Measurements from ENCODE around the gene TP53BP2. TPM values are rescaled to one million over a fixed set of nuclear protein-coding genes. Genes with fewer than 3 reads are reported as not detected.

The TP53BP2 gene
- total and polyA plus RNA-seq, 2 experiments from 2014 or later = 31.6 to 57.8 TPM

DNA sequence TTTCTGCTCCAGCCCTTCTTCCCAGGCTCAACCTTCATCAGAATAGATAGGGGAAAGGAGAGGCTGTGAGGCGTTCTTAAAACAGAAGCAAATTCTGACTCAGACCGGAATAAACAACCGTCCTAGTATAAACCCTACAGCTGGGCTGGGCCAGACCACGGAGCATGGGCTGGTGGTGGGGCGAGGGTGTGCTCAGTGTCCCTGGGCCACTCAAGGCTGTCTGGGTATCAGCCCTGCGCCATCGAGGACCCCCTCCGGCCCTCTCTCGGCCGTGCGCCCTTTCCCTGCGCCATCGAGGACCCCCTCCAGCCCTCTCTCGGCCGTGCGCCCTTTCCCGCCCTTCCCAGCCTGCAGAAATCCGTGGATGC is 97.4 kb downstream of the TP53BP2 start:
- Histone ChIP-seq H2AFZ (peak overlapping the region; percentile 77), H3K9me2 (replicated peaks; ENCODE audit: insufficient read depth) (no peaks in the 10 kb centered on the region), H4K20me1 (ENCODE audit: insufficient read depth, poor library complexity, severe bottlenecking) (no peaks in the 10 kb centered on the region), H3K79me2 (no peaks in the 10 kb centered on the region), H3K9me3 (ENCODE audit: low read depth) (no peaks in the 10 kb centered on the region), H3K4me1 (ENCODE audit: insufficient read depth) (peaks cover 21% of the 10 kb centered on the region), H3K27ac (peak overlapping the region; percentile 83), H3K27me3 (no peaks in the 10 kb centered on the region), H3K4me2 (peak overlapping the region; percentile 91), H3K36me3 (replicated peaks; ENCODE audit: insufficient read depth, low read depth) (no peaks in the 10 kb centered on the region), H3K4me3 (no peak overlapping the region)
- no peak for TF ChIP-seq EZH2phosphoT487 (IDR thresholded peaks at IDR 0.05; ENCODE audit: low read depth, severe bottlenecking, unreplicated experiment)
- no peak for TF ChIP-seq CTCF (IDR thresholded peaks at IDR 0.05; ENCODE audit: poor library complexity)
- no peak for TF ChIP-seq EZH2 (IDR thresholded peaks at IDR 0.05; ENCODE audit: borderline replicate concordance)
- DNase-seq (ENCODE audit: low spot score) = peak; percentile 55
- 35% methylated on average over 16 of the region's 18 CpGs for WGBS (ENCODE audit: low lambda C conversion rate, missing lambda C conversion rate)

DNA sequence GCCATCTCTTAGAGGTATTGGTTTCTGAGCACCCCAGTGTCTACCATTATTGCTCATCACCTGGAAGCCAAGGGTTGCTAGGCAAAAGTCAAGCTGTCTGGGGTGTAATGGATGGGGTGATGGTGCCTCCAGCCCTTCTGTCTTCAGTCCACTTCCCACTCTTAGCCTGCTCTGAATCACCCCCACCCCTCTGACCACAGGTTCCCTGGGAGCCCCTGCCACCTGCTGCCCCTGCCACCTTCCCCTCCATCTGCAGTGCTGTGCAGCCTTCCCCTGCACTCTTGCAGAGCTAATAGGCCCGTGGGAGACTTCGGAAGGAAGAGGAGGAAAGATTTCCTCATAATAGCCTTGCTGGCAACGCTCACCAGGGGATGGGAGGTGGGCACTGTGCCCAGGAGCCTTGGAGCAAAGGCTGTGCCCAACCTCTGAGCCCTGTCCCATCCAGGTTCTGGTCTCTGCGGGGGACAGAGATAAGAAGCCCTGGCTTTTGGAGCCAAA is 97.9 kb downstream of the TP53BP2 start:
- Histone ChIP-seq H3K4me2 (peak overlapping the region; percentile 91), H3K79me2 (peaks cover 4% of the 10 kb centered on the region), H3K9me2 (replicated peaks; ENCODE audit: insufficient read depth) (no peaks in the 10 kb centered on the region), H3K27me3 (no peaks in the 10 kb centered on the region), H3K27ac (peak overlapping the region; percentile 83), H2AFZ (no peak overlapping the region), H3K4me1 (ENCODE audit: insufficient read depth) (peaks cover 21% of the 10 kb centered on the region), H3K4me3 (no peak overlapping the region), H4K20me1 (ENCODE audit: insufficient read depth, poor library complexity, severe bottlenecking) (no peaks in the 10 kb centered on the region), H3K9me3 (ENCODE audit: low read depth) (no peaks in the 10 kb centered on the region), H3K36me3 (replicated peaks; ENCODE audit: insufficient read depth, low read depth) (no peaks in the 10 kb centered on the region)
- WGBS (ENCODE audit: low lambda C conversion rate, missing lambda C conversion rate) = 61% methylated on average over 4 of the region's 4 CpGs
- no peak for TF ChIP-seq CTCF (IDR thresholded peaks at IDR 0.05; ENCODE audit: poor library complexity)
- TF ChIP-seq EZH2 (IDR thresholded peaks at IDR 0.05; ENCODE audit: borderline replicate concordance) = no peak
- DNase-seq (ENCODE audit: low spot score) = no peak

GRCh38 chr1:223745731-223746130 is 100.0 kb downstream of the TP53BP2 start:
- no peaks in the 10 kb centered on the region for H3K9me2 ChIP-seq (replicated peaks; ENCODE audit: insufficient read depth)
- no peaks in the 10 kb centered on the region for H3K9me3 ChIP-seq (ENCODE audit: low read depth)
- H2AFZ ChIP-seq = no peak overlapping the region
- no peak overlapping the region for H3K4me3 ChIP-seq
- H3K4me1 ChIP-seq (ENCODE audit: insufficient read depth) = peaks cover 17% of the 10 kb centered on the region
- H3K79me2 ChIP-seq = peaks cover 19% of the 10 kb centered on the region
- DNase-seq (ENCODE audit: low spot score) = no peak
- TF ChIP-seq CTCF (IDR thresholded peaks at IDR 0.05; ENCODE audit: poor library complexity) (no peak), EZH2 (IDR thresholded peaks at IDR 0.05; ENCODE audit: borderline replicate concordance) (no peak), EZH2phosphoT487 (IDR thresholded peaks at IDR 0.05; ENCODE audit: low read depth, severe bottlenecking, unreplicated experiment) (no peak)
- no peaks in the 10 kb centered on the region for H4K20me1 ChIP-seq (ENCODE audit: insufficient read depth, poor library complexity, severe bottlenecking)
- H3K36me3 ChIP-seq (replicated peaks; ENCODE audit: insufficient read depth, low read depth) = no peaks in the 10 kb centered on the region
- 98% methylated on average over 4 of the region's 4 CpGs for WGBS (ENCODE audit: low lambda C conversion rate, missing lambda C conversion rate)
- no peaks in the 10 kb centered on the region for H3K27me3 ChIP-seq
- H3K4me2 ChIP-seq = no peak overlapping the region
- no peak overlapping the region for H3K27ac ChIP-seq
